CD14-positive monocyte (primary cell): Measurements from ENCODE around the gene SCEL. TPM values are rescaled to one million over a fixed set of nuclear protein-coding genes. Genes with fewer than 3 reads are reported as not detected.

Source experiments
- DNase-seq, 3 donors: peaks; one replicate each; pipeline ENCODE4 v3.0.0-alpha.2; 2011 to 2022
- H2AFZ ChIP-seq: 2 replicates; pipeline ENCODE4 v1.6.0; 2012; ENCODE audit warnings: mild to moderate bottlenecking, low read depth, low read length, inconsistent platforms; ENCODE audit not compliant: insufficient read depth, poor library complexity, severe bottlenecking
- H3K27ac ChIP-seq, 2 donors: 1 replicate in 1 of 2; 2 replicates in 1 of 2; pipeline ENCODE4 v1.5.1; 2012 to 2013; ENCODE audit warnings: low read length in 2 of 2, control low read depth in 1 of 2, inconsistent platforms in 1 of 2, low read depth in 1 of 2, mild to moderate bottlenecking in 1 of 2
- H3K27me3 ChIP-seq, 2 donors: one replicate each; pipeline versions ENCODE4 v1.6.0 to v1.6.1; 2011 to 2013; ENCODE audit warnings: low read length in 2 of 2; ENCODE audit not compliant: control insufficient read depth in 2 of 2, insufficient read depth in 2 of 2
- H3K36me3 ChIP-seq, 2 donors: replicated peaks in 1 of 2; 1 replicate in 1 of 2; 2 replicates in 1 of 2; pipeline versions ENCODE4 v1.5.1 to v1.6.1; 2012 to 2013; ENCODE audit warnings: low read length in 2 of 2, control low read depth in 1 of 2, inconsistent platforms in 1 of 2, mild to moderate bottlenecking in 1 of 2; ENCODE audit not compliant: insufficient read depth in 2 of 2, control insufficient read depth in 1 of 2
- H3K4me1 ChIP-seq, 2 donors: 1 replicate in 1 of 2; 2 replicates in 1 of 2; pipeline versions ENCODE4 v1.5.1 to v1.6.1; 2012 to 2013; ENCODE audit warnings: low read length in 2 of 2, control low read depth in 1 of 2, inconsistent platforms in 1 of 2, mild to moderate bottlenecking in 1 of 2, moderate library complexity in 1 of 2; ENCODE audit not compliant: insufficient read depth in 2 of 2, control insufficient read depth in 1 of 2
- H3K4me2 ChIP-seq: replicated peaks from 2 replicates; pipeline ENCODE3; 2012; ENCODE audit warnings: low read length, moderate library complexity, mild to moderate bottlenecking; ENCODE audit not compliant: poor library complexity, severe bottlenecking; ENCODE audit errors: extremely low read depth
- H3K4me3 ChIP-seq, 3 experiments: fragments of 200-600 bp in 1 of 3; sonication (generic) in 1 of 3; replicated peaks in 1 of 3; 1 replicate in 2 of 3; 2 replicates in 1 of 3; pipeline ENCODE4 v1.5.1; 2011 to 2013; ENCODE audit warnings: low read length in 3 of 3, mild to moderate bottlenecking in 3 of 3, control low read depth in 2 of 3, low read depth in 2 of 3, inconsistent platforms in 1 of 3, moderate library complexity in 1 of 3
- H3K79me2 ChIP-seq: 2 replicates; pipeline ENCODE4 v1.6.0; 2012; ENCODE audit warnings: mild to moderate bottlenecking, control low read depth, inconsistent platforms, low read length, moderate library complexity; ENCODE audit not compliant: insufficient read depth
- H3K9ac ChIP-seq: 2 replicates; pipeline ENCODE4 v1.6.0; 2017; ENCODE audit warnings: low read length, mild to moderate bottlenecking; ENCODE audit not compliant: insufficient read depth, poor library complexity, severe bottlenecking
- H3K9me3 ChIP-seq, 2 donors: replicated peaks in 1 of 2; 1 replicate in 1 of 2; 2 replicates in 1 of 2; pipeline versions ENCODE4 v1.5.1 to v1.6.1; 2012 to 2013; ENCODE audit warnings: low read length in 2 of 2, control low read depth in 1 of 2; ENCODE audit not compliant: control insufficient read depth in 1 of 2, insufficient read depth in 1 of 2
- H4K20me1 ChIP-seq: 2 replicates; pipeline ENCODE4 v1.6.0; 2012; ENCODE audit warnings: mild to moderate bottlenecking, low read length, control low read depth, moderate library complexity; ENCODE audit not compliant: insufficient read depth
- H3K27ac Mint-ChIP-seq, 7 donors: one replicate each; pipeline ENCODE4 v1.8.0; 2020; ENCODE audit warnings: mild to moderate bottlenecking in 7 of 7, mixed read lengths in 7 of 7, moderate library complexity in 6 of 7, inconsistent platforms in 2 of 7
- H3K27me3 Mint-ChIP-seq, 3 donors: one replicate each; pipeline ENCODE4 v1.8.0; 2021 to 2022; ENCODE audit warnings: low read depth in 3 of 3, mild to moderate bottlenecking in 3 of 3, mixed read lengths in 3 of 3, moderate library complexity in 3 of 3, inconsistent platforms in 1 of 3
- H3K36me3 Mint-ChIP-seq, 2 donors: one replicate each; pipeline ENCODE4 v1.8.0; 2020; ENCODE audit warnings: mixed read lengths in 2 of 2, inconsistent platforms in 1 of 2, mild to moderate bottlenecking in 1 of 2
- H3K4me1 Mint-ChIP-seq: one replicate; pipeline ENCODE4 v1.8.0; 2020; ENCODE audit warnings: mild to moderate bottlenecking, mixed read lengths
- H3K4me3 Mint-ChIP-seq, 2 donors: one replicate each; pipeline ENCODE4 v1.8.0; 2020; ENCODE audit warnings: mild to moderate bottlenecking in 2 of 2, mixed read lengths in 2 of 2, moderate library complexity in 1 of 2
- H3K9me3 Mint-ChIP-seq, 7 donors: one replicate each; pipeline ENCODE4 v1.8.0; 2020 to 2022; ENCODE audit warnings: mixed read lengths in 7 of 7, mild to moderate bottlenecking in 6 of 7, moderate library complexity in 6 of 7, inconsistent platforms in 2 of 7
- WGBS: methylation state at CpG from one replicate; pipeline ENCODE4 v1.1.5; 2013; ENCODE audit warnings: missing lambda C conversion rate; ENCODE audit not compliant: insufficient coverage; 5-methylcytosine and 5-hydroxymethylcytosine counted together
- intact Hi-C, 2 donors: fragments of 100-400 bp; cut with micrococcal nuclease; formaldehyde crosslinking; loops; one replicate each; pipeline versions ENCODE4 v1.15.0 to v1.15.1; 2023
- polyA plus RNA-seq, 3 donors: library from polyadenylated mRNA; depleted of rRNA in 1 of 3; unstranded in 2 of 3; stranded (reverse) in 1 of 3; fragments of 300-500 nt in 2 of 3; fragments of >200 nt in 1 of 3; fragmentation: Illumina TruSeq in 2 of 3; gene quantifications; 1 replicate in 2 of 3; 2 replicates in 1 of 3; pipeline ENCODE4 v1.2.3, GENCODE V29; 2012 to 2021
- TF ChIP-seq, protein P1 (sequence below): fragments of 200-600 bp; IDR thresholded peaks from one replicate; pipeline ENCODE4 v1.8.0; 2022; ENCODE audit warnings: antibody characterized with exemption, mild to moderate bottlenecking

The SCEL gene
- polyA plus RNA-seq, 3 donors, result not detected

DNA sequence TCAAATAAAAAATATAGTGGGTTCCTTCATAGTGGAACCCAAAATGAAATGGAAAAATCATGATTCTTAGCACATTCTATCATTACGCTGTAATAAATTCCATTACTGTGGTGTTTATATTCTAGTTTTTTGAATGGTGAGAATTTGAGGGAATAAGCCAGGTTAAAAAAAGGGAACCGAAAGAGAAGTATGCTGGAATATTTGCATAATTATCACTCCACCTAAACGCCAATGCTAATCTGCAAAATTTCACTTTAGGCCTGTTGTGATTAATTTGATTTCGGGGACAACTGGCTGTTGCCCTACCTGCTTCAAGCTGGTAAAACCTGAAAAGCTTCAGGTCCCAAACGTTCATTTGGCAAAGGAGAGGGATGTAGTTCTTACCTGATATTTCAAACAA, 32.1 kb upstream of the SCEL start:
- Histone ChIP-seq H3K9me3 (no peaks in the 10 kb centered on the region), H3K27me3 (no peaks in the 10 kb centered on the region), H3K79me2 (no peaks in the 10 kb centered on the region), H3K36me3 (no peaks in the 10 kb centered on the region), H2AFZ (no peak overlapping the region), H3K4me3 (no peak overlapping the region), H3K4me2 (no peak overlapping the region), H4K20me1 (no peaks in the 10 kb centered on the region), H3K27ac (no peak overlapping the region), H3K4me1 (no peaks in the 10 kb centered on the region), H3K9ac (no peak overlapping the region)
- WGBS, result 88% methylated on average over 1 of the region's 5 CpGs
- H3K4me1 Mint-ChIP-seq, result no peaks in the 10 kb centered on the region
- intact Hi-C loops, result no loop called here
- H3K9me3 Mint-ChIP-seq, result peaks cover 0 to under 1% (median 0%) of the 10 kb centered on the region in 7 donors
- no peak for DNase-seq
- H3K27ac Mint-ChIP-seq, result no peak overlapping the region
- no peaks in the 10 kb centered on the region for H3K36me3 Mint-ChIP-seq
- H3K27me3 Mint-ChIP-seq, result peaks cover 2 to 6% (median 5%) of the 10 kb centered on the region in 3 donors
- H3K4me3 Mint-ChIP-seq, result no peak overlapping the region
- TF ChIP-seq, protein P1, sequence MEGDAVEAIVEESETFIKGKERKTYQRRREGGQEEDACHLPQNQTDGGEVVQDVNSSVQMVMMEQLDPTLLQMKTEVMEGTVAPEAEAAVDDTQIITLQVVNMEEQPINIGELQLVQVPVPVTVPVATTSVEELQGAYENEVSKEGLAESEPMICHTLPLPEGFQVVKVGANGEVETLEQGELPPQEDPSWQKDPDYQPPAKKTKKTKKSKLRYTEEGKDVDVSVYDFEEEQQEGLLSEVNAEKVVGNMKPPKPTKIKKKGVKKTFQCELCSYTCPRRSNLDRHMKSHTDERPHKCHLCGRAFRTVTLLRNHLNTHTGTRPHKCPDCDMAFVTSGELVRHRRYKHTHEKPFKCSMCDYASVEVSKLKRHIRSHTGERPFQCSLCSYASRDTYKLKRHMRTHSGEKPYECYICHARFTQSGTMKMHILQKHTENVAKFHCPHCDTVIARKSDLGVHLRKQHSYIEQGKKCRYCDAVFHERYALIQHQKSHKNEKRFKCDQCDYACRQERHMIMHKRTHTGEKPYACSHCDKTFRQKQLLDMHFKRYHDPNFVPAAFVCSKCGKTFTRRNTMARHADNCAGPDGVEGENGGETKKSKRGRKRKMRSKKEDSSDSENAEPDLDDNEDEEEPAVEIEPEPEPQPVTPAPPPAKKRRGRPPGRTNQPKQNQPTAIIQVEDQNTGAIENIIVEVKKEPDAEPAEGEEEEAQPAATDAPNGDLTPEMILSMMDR, result no peak

DNA sequence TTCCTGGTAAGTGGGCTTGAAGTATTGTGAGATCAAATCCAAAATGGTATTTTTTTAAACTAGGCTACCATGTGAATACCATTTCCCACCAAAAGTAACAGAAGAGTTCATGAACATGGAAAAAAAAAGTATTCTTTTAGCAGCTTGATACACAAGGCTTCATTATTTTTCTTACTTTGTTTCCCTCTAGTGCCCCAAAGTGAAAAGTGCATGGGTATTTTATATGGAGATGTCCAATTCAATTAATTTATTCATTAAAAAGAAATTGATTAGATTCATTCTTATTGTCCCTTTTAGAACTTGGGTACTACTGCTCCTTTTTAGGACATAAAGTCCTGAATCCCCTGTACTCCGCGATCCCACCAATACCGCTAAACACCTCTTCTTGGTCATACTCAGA, 28.6 kb upstream of the SCEL start:
- no peak overlapping the region for H3K9ac ChIP-seq
- no peaks in the 10 kb centered on the region for H3K9me3 Mint-ChIP-seq
- peaks cover 0 to 2% (median 2%) of the 10 kb centered on the region in 3 donors for H3K27me3 Mint-ChIP-seq
- no peaks in the 10 kb centered on the region for H3K36me3 Mint-ChIP-seq
- H3K27ac Mint-ChIP-seq, result no peak overlapping the region
- no peak for DNase-seq
- peaks cover 4% of the 10 kb centered on the region for H3K4me1 Mint-ChIP-seq
- no peak overlapping the region for H3K4me3 Mint-ChIP-seq
- H4K20me1 ChIP-seq, result no peaks in the 10 kb centered on the region
- H3K36me3 ChIP-seq, result no peaks in the 10 kb centered on the region
- H2AFZ ChIP-seq, result no peak overlapping the region
- no peaks in the 10 kb centered on the region for H3K9me3 ChIP-seq
- intact Hi-C loops, result no loop called here
- no peaks in the 10 kb centered on the region for H3K79me2 ChIP-seq
- TF ChIP-seq, protein P1, result no peak
- no peaks in the 10 kb centered on the region for H3K27me3 ChIP-seq
- H3K27ac ChIP-seq, result no peak overlapping the region
- no peak overlapping the region for H3K4me3 ChIP-seq
- no peaks in the 10 kb centered on the region for H3K4me1 ChIP-seq
- H3K4me2 ChIP-seq, result no peak overlapping the region
- no CpG with 5 or more reads among the region's 3 CpGs for WGBS
